ENCODE data around the gene SLC25A21. TPM values are rescaled to one million over a fixed set of nuclear protein-coding genes. Genes with fewer than 3 reads are reported as not detected.

SLC25A21 gene
- total and polyA plus RNA-seq, 2 of the 13 experiments (the other 11 are each of a cell fraction or from before 2014, with no cell fraction given): 1.9 to 2.9 TPM

DNA sequence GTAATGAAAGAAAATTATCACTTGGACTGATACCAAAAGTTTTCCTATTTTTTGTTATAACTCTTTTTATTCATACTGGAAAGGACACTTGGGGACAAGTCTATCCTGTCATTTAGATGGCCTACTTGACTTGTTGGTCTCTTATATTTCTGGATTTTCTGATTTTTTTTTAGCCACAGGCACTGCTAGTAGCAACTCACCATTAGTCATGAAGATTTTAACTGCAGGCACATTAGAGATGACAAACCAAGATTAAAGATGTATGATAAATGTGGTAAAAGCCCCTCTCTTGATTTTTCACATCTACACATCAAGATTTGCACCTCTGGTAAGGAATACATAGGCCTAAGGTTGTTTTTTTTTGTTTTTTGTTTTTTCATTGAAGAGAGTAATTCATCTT is 217.0 kb downstream of the SLC25A21 start (continued):
- TF ChIP-seq CREM (IDR thresholded peaks at IDR 0.05) (no peak), CREM (CRISPR knock-in tag; IDR thresholded peaks at IDR 0.05) (no peak), ZNF350 (CRISPR knock-in tag; IDR thresholded peaks at IDR 0.05; ENCODE audit: borderline replicate concordance, low read depth) (no peak)

DNA sequence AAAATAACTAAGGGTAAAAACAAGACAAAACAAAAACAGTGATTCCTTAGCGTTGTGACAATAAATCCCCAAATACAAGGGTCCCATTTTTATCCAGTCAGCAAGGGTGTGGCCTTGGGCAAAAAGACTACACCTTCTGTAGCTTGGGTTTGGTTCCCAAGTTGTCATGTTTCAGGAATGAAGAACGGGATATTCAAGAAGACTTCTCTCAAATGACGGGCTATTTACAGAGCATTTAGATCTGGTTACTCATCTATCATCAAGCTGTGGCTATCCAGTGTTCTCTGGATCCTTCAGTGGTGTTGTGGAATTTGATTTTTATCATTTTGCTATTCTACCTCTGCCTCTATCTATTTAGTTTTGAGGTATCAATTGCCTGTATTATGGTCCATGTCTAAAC is 219.7 kb downstream of the SLC25A21 start:
- no peaks in the 10 kb centered on the region for H3K36me3 ChIP-seq (replicated peaks in 1 of 2; ENCODE audit: control insufficient read depth in 1 of 2, insufficient read depth in 2 of 2, low read length in 2 of 2)
- no peaks in the 10 kb centered on the region for H3K9me3 ChIP-seq (ENCODE audit: low read length)
- no peak for FAIRE-seq
- no peak overlapping the region for H3K9ac ChIP-seq (ENCODE audit: insufficient read depth, low read depth, low read length)
- no TSS peak for BruUV-seq (replicated peaks)
- 0% methylated on average over 3 of the region's 3 CpGs for WGBS (ENCODE audit: low lambda C conversion rate)
- H3K27ac ChIP-seq (ENCODE audit: extremely low read length, insufficient read depth, low read length): no peak overlapping the region
- no peak overlapping the region for H3K4me2 ChIP-seq (ENCODE audit: low read depth, low read length)
- ChIA-PET POLR2A (no interaction called here), CTCF (ENCODE audit: low intra/inter-chr PET ratio, low total read pairs) (no interaction called here)
- H3K4me1 ChIP-seq (ENCODE audit: insufficient read depth, low read length): no peaks in the 10 kb centered on the region
- H4K20me1 ChIP-seq (ENCODE audit: insufficient read depth, low read length): no peaks in the 10 kb centered on the region
- in situ Hi-C loops (cut with HindIII; ENCODE audit: extremely low pct_ligation_motif_present, low pct_unique_long_range_greater_than_20kb) (no loop called here), intact Hi-C loops (cut with micrococcal nuclease; ENCODE audit: unreplicated experiment) (no loop called here)
- no peak overlapping the region for H3K4me3 ChIP-seq (replicated peaks in 1 of 3; ENCODE audit: insufficient read depth in 1 of 3, low read depth in 2 of 3, low read length in 3 of 3)
- no peaks in the 10 kb centered on the region for H3K27me3 ChIP-seq (ENCODE audit: control insufficient read depth in 1 of 2, insufficient read depth in 2 of 2, low read length in 2 of 2)
- ATAC-seq: no peak
- no peak overlapping the region for H2AFZ ChIP-seq (ENCODE audit: low read length)
- no peaks in the 10 kb centered on the region for H3K79me2 ChIP-seq (ENCODE audit: insufficient read depth, low read length)
- DNase-seq (ENCODE audit: low spot score): no peak
- no peak for TF ChIP-seq MLX (CRISPR knock-in tag; IDR thresholded peaks at IDR 0.05)
- TF ChIP-seq, protein P1, sequence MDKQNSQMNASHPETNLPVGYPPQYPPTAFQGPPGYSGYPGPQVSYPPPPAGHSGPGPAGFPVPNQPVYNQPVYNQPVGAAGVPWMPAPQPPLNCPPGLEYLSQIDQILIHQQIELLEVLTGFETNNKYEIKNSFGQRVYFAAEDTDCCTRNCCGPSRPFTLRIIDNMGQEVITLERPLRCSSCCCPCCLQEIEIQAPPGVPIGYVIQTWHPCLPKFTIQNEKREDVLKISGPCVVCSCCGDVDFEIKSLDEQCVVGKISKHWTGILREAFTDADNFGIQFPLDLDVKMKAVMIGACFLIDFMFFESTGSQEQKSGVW (CRISPR knock-in tag; IDR thresholded peaks at IDR 0.05; ENCODE audit: borderline replicate concordance): no peak
- no peak for TF ChIP-seq ZNF512 (CRISPR knock-in tag; IDR thresholded peaks at IDR 0.05)
- no peak for TF ChIP-seq BRCA1 (CRISPR knock-in tag; IDR thresholded peaks at IDR 0.05)
- TF ChIP-seq MEIS2 (CRISPR knock-in tag; IDR thresholded peaks at IDR 0.05): no peak
- TF ChIP-seq FLYWCH1 (CRISPR knock-in tag; IDR thresholded peaks at IDR 0.05): no peak
- TF ChIP-seq TCF7 (IDR thresholded peaks at IDR 0.05; ENCODE audit: low read depth): no peak
- TF ChIP-seq ZNF782 (CRISPR knock-in tag; IDR thresholded peaks at IDR 0.05; ENCODE audit: borderline replicate concordance): no peak
- TF ChIP-seq ZBTB33 (CRISPR knock-in tag; IDR thresholded peaks at IDR 0.05): no peak
- no peak for TF ChIP-seq IRF1 (CRISPR knock-in tag; IDR thresholded peaks at IDR 0.05; ENCODE audit: low read depth)
- no peak for TF ChIP-seq SMAD3 (CRISPR knock-in tag; IDR thresholded peaks at IDR 0.05)
- no peak for TF ChIP-seq ZNF564 (CRISPR knock-in tag; IDR thresholded peaks at IDR 0.05)
- TF ChIP-seq RORA (CRISPR knock-in tag; IDR thresholded peaks at IDR 0.05): no peak
- TF ChIP-seq MAFK (conservative IDR thresholded peaks at IDR 0.05 in 1 of 2, IDR thresholded peaks at IDR 0.05 in 1 of 2; ENCODE audit: low read length in 2 of 2): no peak
